SK-N-SH (cell line): Measurements from ENCODE around the gene NYNRIN.

Experiments used
- EP300 ChIP-seq, 2 experiments: IDR thresholded peaks; 2 replicates each; pipeline versions ENCODE4 v1.4.0 to v1.6.1; 2012; ENCODE audit warnings: borderline replicate concordance in 1 of 2, low read depth in 1 of 2, low read length in 1 of 2
- MXI1 ChIP-seq: IDR thresholded peaks from 2 replicates; pipeline ENCODE4 v1.6.1; 2012; ENCODE audit warnings: mild to moderate bottlenecking, low read depth, low read length, improper control_type of control experiment
- NFIC ChIP-seq: IDR thresholded peaks from 2 replicates; pipeline ENCODE4 v1.4.0; 2012; ENCODE audit warnings: borderline replicate concordance
- RAD21 ChIP-seq: IDR thresholded peaks from 2 replicates; pipeline ENCODE4 v1.6.1; 2012; ENCODE audit warnings: mild to moderate bottlenecking, low read length
- RFX5 ChIP-seq: IDR thresholded peaks from 2 replicates; pipeline ENCODE4 v1.6.1; 2012; ENCODE audit warnings: mild to moderate bottlenecking, improper control_type of control experiment, low read length
- RXRA ChIP-seq: IDR thresholded peaks from 2 replicates; pipeline ENCODE4 v1.4.0; 2012; ENCODE audit warnings: low read depth, mild to moderate bottlenecking, borderline replicate concordance
- SIN3A ChIP-seq: IDR thresholded peaks from 2 replicates; pipeline ENCODE4 v1.6.1; 2012; ENCODE audit warnings: low read depth, mild to moderate bottlenecking, low read length, moderate library complexity, borderline replicate concordance
- TAF1 ChIP-seq: IDR thresholded peaks from 2 replicates; pipeline ENCODE4 v1.6.1; 2012; ENCODE audit warnings: low read depth, mild to moderate bottlenecking, low read length, moderate library complexity, borderline replicate concordance
- TF ChIP-seq, protein P1 (sequence below): IDR thresholded peaks from 2 replicates; pipeline ENCODE4 v1.4.0; 2012; ENCODE audit warnings: low read depth, borderline replicate concordance
- TF ChIP-seq, protein P2 (sequence below): fragments of 200-600 bp; sonication (generic); IDR thresholded peaks from 2 replicates; pipeline ENCODE4 v1.6.1; 2017; ENCODE audit warnings: antibody characterized with exemption, mild to moderate bottlenecking, moderate library complexity
- TF ChIP-seq, protein P3 (sequence below): fragments of 150-350 bp; IDR thresholded peaks from 2 replicates; pipeline ENCODE4 v1.6.1; 2017; ENCODE audit warnings: antibody characterized with exemption, low read length, low read depth, borderline replicate concordance
- TF ChIP-seq, protein P4 (sequence below): IDR thresholded peaks from 2 replicates; pipeline ENCODE4 v1.4.0; 2012; ENCODE audit warnings: low read depth, borderline replicate concordance
- TF ChIP-seq, protein P5 (sequence below): IDR thresholded peaks from 2 replicates; pipeline ENCODE4 v1.6.1; 2012; ENCODE audit warnings: mild to moderate bottlenecking, low read depth, low read length, moderate library complexity
- TF ChIP-seq, protein P6 (sequence below): IDR thresholded peaks from 2 replicates; pipeline ENCODE4 v1.4.0; 2012; ENCODE audit warnings: low read depth

DNA sequence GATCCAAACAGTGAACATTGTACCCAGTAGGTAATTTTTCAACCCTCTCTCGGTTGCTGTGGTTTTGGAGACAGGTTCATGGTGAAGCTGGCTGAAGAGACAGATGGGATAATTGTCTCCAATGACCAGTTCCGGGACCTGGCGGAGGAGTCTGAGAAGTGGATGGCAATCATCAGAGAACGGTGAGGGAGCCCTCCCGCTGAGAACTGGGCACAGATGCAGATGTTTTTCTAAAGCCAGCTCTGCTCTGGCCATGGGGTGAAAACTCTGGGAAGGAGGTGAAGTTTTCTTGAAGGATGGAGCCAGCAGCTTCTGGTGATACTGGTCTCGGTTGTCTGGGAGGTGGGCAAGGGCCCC lies 37.2 kb downstream of the NYNRIN start:
- TF ChIP-seq, protein P1, sequence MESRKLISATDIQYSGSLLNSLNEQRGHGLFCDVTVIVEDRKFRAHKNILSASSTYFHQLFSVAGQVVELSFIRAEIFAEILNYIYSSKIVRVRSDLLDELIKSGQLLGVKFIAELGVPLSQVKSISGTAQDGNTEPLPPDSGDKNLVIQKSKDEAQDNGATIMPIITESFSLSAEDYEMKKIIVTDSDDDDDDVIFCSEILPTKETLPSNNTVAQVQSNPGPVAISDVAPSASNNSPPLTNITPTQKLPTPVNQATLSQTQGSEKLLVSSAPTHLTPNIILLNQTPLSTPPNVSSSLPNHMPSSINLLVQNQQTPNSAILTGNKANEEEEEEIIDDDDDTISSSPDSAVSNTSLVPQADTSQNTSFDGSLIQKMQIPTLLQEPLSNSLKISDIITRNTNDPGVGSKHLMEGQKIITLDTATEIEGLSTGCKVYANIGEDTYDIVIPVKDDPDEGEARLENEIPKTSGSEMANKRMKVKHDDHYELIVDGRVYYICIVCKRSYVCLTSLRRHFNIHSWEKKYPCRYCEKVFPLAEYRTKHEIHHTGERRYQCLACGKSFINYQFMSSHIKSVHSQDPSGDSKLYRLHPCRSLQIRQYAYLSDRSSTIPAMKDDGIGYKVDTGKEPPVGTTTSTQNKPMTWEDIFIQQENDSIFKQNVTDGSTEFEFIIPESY: no peak
- TF ChIP-seq RFX5 (no peak), RAD21 (no peak), NFIC (no peak), RXRA (no peak), TAF1 (no peak), MXI1 (no peak), EP300 (IDR thresholded peaks at IDR 0.05; ENCODE audit: borderline replicate concordance in 1 of 2, low read depth in 1 of 2, low read length in 1 of 2) (no peak), SIN3A (no peak)
- TF ChIP-seq, protein P2, sequence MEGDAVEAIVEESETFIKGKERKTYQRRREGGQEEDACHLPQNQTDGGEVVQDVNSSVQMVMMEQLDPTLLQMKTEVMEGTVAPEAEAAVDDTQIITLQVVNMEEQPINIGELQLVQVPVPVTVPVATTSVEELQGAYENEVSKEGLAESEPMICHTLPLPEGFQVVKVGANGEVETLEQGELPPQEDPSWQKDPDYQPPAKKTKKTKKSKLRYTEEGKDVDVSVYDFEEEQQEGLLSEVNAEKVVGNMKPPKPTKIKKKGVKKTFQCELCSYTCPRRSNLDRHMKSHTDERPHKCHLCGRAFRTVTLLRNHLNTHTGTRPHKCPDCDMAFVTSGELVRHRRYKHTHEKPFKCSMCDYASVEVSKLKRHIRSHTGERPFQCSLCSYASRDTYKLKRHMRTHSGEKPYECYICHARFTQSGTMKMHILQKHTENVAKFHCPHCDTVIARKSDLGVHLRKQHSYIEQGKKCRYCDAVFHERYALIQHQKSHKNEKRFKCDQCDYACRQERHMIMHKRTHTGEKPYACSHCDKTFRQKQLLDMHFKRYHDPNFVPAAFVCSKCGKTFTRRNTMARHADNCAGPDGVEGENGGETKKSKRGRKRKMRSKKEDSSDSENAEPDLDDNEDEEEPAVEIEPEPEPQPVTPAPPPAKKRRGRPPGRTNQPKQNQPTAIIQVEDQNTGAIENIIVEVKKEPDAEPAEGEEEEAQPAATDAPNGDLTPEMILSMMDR: no peak
- TF ChIP-seq, protein P3, sequence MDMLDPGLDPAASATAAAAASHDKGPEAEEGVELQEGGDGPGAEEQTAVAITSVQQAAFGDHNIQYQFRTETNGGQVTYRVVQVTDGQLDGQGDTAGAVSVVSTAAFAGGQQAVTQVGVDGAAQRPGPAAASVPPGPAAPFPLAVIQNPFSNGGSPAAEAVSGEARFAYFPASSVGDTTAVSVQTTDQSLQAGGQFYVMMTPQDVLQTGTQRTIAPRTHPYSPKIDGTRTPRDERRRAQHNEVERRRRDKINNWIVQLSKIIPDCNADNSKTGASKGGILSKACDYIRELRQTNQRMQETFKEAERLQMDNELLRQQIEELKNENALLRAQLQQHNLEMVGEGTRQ: no peak
- TF ChIP-seq, protein P4, sequence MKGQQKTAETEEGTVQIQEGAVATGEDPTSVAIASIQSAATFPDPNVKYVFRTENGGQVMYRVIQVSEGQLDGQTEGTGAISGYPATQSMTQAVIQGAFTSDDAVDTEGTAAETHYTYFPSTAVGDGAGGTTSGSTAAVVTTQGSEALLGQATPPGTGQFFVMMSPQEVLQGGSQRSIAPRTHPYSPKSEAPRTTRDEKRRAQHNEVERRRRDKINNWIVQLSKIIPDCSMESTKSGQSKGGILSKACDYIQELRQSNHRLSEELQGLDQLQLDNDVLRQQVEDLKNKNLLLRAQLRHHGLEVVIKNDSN: no peak
- TF ChIP-seq, protein P5, sequence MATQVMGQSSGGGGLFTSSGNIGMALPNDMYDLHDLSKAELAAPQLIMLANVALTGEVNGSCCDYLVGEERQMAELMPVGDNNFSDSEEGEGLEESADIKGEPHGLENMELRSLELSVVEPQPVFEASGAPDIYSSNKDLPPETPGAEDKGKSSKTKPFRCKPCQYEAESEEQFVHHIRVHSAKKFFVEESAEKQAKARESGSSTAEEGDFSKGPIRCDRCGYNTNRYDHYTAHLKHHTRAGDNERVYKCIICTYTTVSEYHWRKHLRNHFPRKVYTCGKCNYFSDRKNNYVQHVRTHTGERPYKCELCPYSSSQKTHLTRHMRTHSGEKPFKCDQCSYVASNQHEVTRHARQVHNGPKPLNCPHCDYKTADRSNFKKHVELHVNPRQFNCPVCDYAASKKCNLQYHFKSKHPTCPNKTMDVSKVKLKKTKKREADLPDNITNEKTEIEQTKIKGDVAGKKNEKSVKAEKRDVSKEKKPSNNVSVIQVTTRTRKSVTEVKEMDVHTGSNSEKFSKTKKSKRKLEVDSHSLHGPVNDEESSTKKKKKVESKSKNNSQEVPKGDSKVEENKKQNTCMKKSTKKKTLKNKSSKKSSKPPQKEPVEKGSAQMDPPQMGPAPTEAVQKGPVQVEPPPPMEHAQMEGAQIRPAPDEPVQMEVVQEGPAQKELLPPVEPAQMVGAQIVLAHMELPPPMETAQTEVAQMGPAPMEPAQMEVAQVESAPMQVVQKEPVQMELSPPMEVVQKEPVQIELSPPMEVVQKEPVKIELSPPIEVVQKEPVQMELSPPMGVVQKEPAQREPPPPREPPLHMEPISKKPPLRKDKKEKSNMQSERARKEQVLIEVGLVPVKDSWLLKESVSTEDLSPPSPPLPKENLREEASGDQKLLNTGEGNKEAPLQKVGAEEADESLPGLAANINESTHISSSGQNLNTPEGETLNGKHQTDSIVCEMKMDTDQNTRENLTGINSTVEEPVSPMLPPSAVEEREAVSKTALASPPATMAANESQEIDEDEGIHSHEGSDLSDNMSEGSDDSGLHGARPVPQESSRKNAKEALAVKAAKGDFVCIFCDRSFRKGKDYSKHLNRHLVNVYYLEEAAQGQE: no peak
- TF ChIP-seq, protein P6, sequence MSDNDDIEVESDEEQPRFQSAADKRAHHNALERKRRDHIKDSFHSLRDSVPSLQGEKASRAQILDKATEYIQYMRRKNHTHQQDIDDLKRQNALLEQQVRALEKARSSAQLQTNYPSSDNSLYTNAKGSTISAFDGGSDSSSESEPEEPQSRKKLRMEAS: no peak
